SJSA1 (cell line): ENCODE results near the gene KCNE4. TPM values are rescaled to one million over a fixed set of nuclear protein-coding genes. Genes with fewer than 3 reads are reported as not detected.
"Not testable (repeated sequence)": the region's sequence is repeated elsewhere in the genome, so short reads cannot be mapped to it uniquely, and the experiment has no call there.

ENCODE experiments used
- DNase-seq, 2 experiments: peaks; one replicate each; pipeline ENCODE4 v3.0.0-alpha.2; 2015 to 2020; ENCODE audit warnings: low spot score in 2 of 2, low read depth in 1 of 2
- H3K27ac ChIP-seq: fragments of 250-450 bp; sonication (Bioruptor Pico); 2 replicates; pipeline ENCODE4 v1.5.1; 2020; ENCODE audit warnings: mild to moderate bottlenecking, moderate library complexity
- H3K27me3 ChIP-seq: fragments of 250-450 bp; sonication (Bioruptor Pico); replicated peaks from 2 replicates; pipeline ENCODE4 v1.5.1; 2020; ENCODE audit warnings: mild to moderate bottlenecking, moderate library complexity
- H3K36me3 ChIP-seq: fragments of 250-450 bp; sonication (Bioruptor Pico); 2 replicates; pipeline ENCODE4 v1.5.1; 2020; ENCODE audit warnings: mild to moderate bottlenecking
- H3K4me1 ChIP-seq: fragments of 250-450 bp; sonication (Bioruptor Pico); replicated peaks from 2 replicates; pipeline ENCODE4 v1.6.1; 2021; ENCODE audit warnings: mild to moderate bottlenecking
- H3K4me3 ChIP-seq: fragments of 250-450 bp; sonication (Bioruptor Pico); 2 replicates; pipeline ENCODE4 v1.5.1; 2020; ENCODE audit warnings: mild to moderate bottlenecking
- H3K9me3 ChIP-seq: fragments of 250-450 bp; sonication (Bioruptor Pico); replicated peaks from 2 replicates; pipeline ENCODE4 v1.5.1; 2020; ENCODE audit warnings: mild to moderate bottlenecking
- total RNA-seq: library from RNA; depleted of rRNA; stranded (reverse); fragments of >200 nt; shearing (Covaris generic); gene quantifications from 2 replicates; pipeline ENCODE4 v1.2.3, GENCODE V29; 2014

The KCNE4 gene
- total RNA-seq, 1 experiment from 2014 or later: 4.3 TPM

- H3K36me3 ChIP-seq: no peaks in the 10 kb centered on the region
- no peaks in the 10 kb centered on the region for H3K9me3 ChIP-seq
- peak; percentile 43 to 48 for DNase-seq
- no peaks in the 10 kb centered on the region for H3K27me3 ChIP-seq
- no peak overlapping the region for H3K4me3 ChIP-seq
- peaks cover 19% of the 10 kb centered on the region for H3K4me1 ChIP-seq
- H3K27ac ChIP-seq: peak overlapping the region; percentile 38; the same call in 1 of the 2 replicates
These were observed 24.6 kb downstream of the KCNE4 start for GRCh38 chr2:223076573-223076972.

- no peak overlapping the region for H3K4me3 ChIP-seq
These were observed 26.5 kb downstream of the KCNE4 start for GRCh38 chr2:223078482-223078881.

DNA sequence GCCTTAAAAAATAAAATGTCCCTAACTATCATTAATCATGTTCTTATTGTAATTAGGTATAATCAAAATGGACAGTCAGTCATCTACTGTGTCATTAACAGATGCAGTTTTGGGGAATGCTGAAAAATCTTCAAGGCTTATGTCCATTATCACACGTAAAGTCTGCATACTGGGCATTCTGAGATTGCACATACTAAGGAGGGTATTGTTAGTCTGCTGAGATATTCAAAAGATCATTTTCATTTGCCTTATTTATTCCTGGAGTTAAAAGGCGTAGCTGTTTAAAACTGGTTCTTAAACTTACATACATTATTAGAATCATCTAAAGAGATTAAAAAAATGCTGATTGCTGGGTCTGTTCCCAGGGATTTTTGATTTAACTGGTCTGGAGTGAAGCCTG, 27.4 kb downstream of the KCNE4 start:
- no peak for DNase-seq
- Histone ChIP-seq H3K36me3 (no peaks in the 10 kb centered on the region), H3K27ac (no peak overlapping the region), H3K4me3 (no peak overlapping the region), H3K9me3 (no peaks in the 10 kb centered on the region), H3K27me3 (no peaks in the 10 kb centered on the region), H3K4me1 (peaks cover 19% of the 10 kb centered on the region)

More at GRCh38 chr2:223078482-223078881, 26.5 kb downstream of the KCNE4 start:
- Histone ChIP-seq H3K4me1 (peaks cover 19% of the 10 kb centered on the region), H3K36me3 (no peaks in the 10 kb centered on the region), H3K9me3 (no peaks in the 10 kb centered on the region), H3K27me3 (no peaks in the 10 kb centered on the region), H3K27ac (no peak overlapping the region)
- no peak for DNase-seq

DNA sequence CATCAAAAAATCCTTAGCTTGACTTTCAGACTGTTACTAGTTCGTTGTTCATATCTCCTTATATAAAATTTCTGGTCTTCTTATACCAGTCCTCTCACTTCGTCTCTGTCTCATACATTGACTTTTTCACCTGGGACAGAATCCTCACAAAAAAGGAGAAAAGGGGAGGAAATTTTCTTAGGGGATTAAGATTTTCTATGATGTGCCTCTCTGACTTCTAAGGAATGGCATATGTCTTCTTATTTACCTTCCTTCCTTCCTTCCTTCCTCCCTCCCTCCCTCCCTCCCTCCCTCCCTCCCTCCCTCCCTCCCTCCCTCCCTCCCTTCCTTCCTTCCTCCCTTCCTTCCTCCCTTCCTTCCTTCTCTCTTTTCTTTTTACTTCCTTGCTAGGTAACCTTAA, 27.9 kb downstream of the KCNE4 start:
- Histone ChIP-seq H3K27ac (no peak overlapping the region), H3K4me1 (peaks cover 19% of the 10 kb centered on the region), H3K27me3 (no peaks in the 10 kb centered on the region), H3K36me3 (no peaks in the 10 kb centered on the region), H3K9me3 (no peaks in the 10 kb centered on the region), H3K4me3 (no peak overlapping the region)
- no peak for DNase-seq

- H3K4me1 ChIP-seq: peaks cover 11% of the 10 kb centered on the region
- H3K4me3 ChIP-seq, H3K27ac ChIP-seq, DNase-seq, H3K36me3 ChIP-seq, H3K9me3 ChIP-seq, H3K27me3 ChIP-seq: not testable (repeated sequence)
These were observed 28.9 kb downstream of the KCNE4 start for GRCh38 chr2:223080790-223081360.

GRCh38 chr2:223081789-223082188, 29.8 kb downstream of the KCNE4 start:
- no peaks in the 10 kb centered on the region for H3K27me3 ChIP-seq
- no peak for DNase-seq
- H3K27ac ChIP-seq: no peak overlapping the region
- no peak overlapping the region for H3K4me3 ChIP-seq
- H3K36me3 ChIP-seq: no peaks in the 10 kb centered on the region
- H3K9me3 ChIP-seq: no peaks in the 10 kb centered on the region
- peaks cover 2% of the 10 kb centered on the region for H3K4me1 ChIP-seq

GRCh38 chr2:223082706-223083105, 30.7 kb downstream of the KCNE4 start:
- Histone ChIP-seq H3K4me3 (no peak overlapping the region), H3K9me3 (no peaks in the 10 kb centered on the region), H3K27ac (no peak overlapping the region), H3K27me3 (no peaks in the 10 kb centered on the region), H3K4me1 (no peaks in the 10 kb centered on the region), H3K36me3 (no peaks in the 10 kb centered on the region)
- DNase-seq: no peak

GRCh38 chr2:223083402-223084070, 31.5 kb downstream of the KCNE4 start:
- Histone ChIP-seq H3K9me3 (no peaks in the 10 kb centered on the region), H3K4me3 (no peak overlapping the region), H3K36me3 (no peaks in the 10 kb centered on the region), H3K27me3 (no peaks in the 10 kb centered on the region), H3K4me1 (no peaks in the 10 kb centered on the region), H3K27ac (no peak overlapping the region)
- DNase-seq: no peak

DNA sequence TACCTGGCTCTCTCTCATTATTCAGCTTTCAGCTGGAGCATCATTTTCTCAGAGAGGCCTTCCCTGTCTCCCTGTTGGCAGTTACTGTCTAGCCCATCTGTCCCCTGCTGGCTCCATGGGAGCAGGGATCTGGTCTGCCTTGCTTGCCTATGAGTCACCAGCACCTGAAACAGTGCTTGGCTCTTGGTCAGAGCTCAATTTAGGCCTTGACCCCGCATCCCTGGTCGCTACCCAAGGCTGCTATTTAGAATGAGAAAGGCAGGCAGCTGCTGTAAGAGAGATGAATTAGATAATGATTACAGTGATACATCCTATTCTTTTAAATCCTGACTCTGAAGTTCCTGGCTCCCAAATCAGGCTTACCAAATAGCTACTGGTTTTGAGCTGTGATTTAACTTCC, 32.9 kb downstream of the KCNE4 start:
- Histone ChIP-seq H3K27me3 (no peaks in the 10 kb centered on the region), H3K4me1 (no peaks in the 10 kb centered on the region), H3K9me3 (no peaks in the 10 kb centered on the region), H3K27ac (no peak overlapping the region), H3K36me3 (no peaks in the 10 kb centered on the region), H3K4me3 (no peak overlapping the region)
- no peak for DNase-seq

DNA sequence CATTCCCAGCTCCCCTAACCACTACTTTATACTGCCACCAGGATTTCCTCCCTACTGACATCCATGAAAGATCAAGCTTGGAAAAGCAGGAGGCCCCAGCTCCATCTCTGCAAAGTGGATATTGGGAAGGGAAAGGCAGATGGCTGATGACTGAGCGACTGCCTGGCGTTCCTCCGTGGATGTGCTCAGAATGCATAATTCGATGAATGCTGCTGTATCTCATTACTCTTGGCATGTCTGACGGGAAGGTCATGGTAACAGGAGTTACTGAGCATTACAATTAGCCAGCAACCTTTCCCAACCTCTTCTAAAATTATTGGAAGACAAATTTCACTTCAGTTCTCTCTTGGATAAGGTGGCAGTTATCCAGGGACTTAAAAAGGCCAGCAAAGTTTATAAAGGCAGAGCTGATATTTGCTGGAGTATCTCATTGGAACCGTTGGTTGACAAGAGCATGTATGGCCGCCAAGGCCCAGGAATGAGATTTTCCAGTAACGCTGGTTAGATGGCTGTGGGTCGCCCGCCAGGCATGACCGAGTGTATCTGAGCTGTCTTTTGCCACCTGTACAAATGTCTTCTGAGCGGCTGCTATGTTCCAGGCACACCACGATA, 34.5 kb downstream of the KCNE4 start:
- H3K36me3 ChIP-seq: no peaks in the 10 kb centered on the region
- DNase-seq: no peak
- H3K4me3 ChIP-seq: no peak overlapping the region
- no peaks in the 10 kb centered on the region for H3K9me3 ChIP-seq
- H3K4me1 ChIP-seq: no peaks in the 10 kb centered on the region
- no peak overlapping the region for H3K27ac ChIP-seq
- no peaks in the 10 kb centered on the region for H3K27me3 ChIP-seq

- Histone ChIP-seq H3K4me3 (no peak overlapping the region), H3K4me1 (no peaks in the 10 kb centered on the region), H3K9me3 (no peaks in the 10 kb centered on the region), H3K27me3 (no peaks in the 10 kb centered on the region), H3K27ac (no peak overlapping the region), H3K36me3 (no peaks in the 10 kb centered on the region)
- no peak for DNase-seq
These were observed 35.5 kb downstream of the KCNE4 start for GRCh38 chr2:223087466-223087865.

DNA sequence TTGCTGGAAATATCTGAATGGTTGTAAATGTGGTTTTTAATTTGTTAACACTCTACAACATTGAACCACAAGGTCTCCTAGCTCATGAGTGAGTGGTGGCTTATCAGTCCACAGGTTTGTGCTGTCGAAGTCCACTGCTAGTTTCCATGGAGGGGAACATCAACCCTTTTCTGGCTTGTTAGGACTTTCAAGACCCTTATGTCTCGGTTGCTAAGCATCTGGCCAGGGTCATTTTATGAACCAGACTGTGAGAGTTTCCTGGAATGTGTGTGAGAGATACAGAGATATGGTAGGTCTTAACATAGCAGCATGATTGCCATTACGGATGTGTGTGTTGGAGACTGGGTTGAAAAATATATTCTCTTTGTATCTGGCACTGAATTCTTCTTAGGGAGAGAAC, 36.9 kb downstream of the KCNE4 start:
- Histone ChIP-seq H3K4me1 (peaks cover 6% of the 10 kb centered on the region), H3K27me3 (no peaks in the 10 kb centered on the region), H3K27ac (no peak overlapping the region), H3K4me3 (no peak overlapping the region), H3K9me3 (no peaks in the 10 kb centered on the region), H3K36me3 (no peaks in the 10 kb centered on the region)
- no peak for DNase-seq

GRCh38 chr2:223090039-223090438, 38.0 kb downstream of the KCNE4 start:
- Histone ChIP-seq H3K27me3 (no peaks in the 10 kb centered on the region), H3K4me3 (no peak overlapping the region), H3K36me3 (no peaks in the 10 kb centered on the region), H3K27ac (no peak overlapping the region), H3K9me3 (no peaks in the 10 kb centered on the region), H3K4me1 (peaks cover 13% of the 10 kb centered on the region)
- no peak for DNase-seq

DNA sequence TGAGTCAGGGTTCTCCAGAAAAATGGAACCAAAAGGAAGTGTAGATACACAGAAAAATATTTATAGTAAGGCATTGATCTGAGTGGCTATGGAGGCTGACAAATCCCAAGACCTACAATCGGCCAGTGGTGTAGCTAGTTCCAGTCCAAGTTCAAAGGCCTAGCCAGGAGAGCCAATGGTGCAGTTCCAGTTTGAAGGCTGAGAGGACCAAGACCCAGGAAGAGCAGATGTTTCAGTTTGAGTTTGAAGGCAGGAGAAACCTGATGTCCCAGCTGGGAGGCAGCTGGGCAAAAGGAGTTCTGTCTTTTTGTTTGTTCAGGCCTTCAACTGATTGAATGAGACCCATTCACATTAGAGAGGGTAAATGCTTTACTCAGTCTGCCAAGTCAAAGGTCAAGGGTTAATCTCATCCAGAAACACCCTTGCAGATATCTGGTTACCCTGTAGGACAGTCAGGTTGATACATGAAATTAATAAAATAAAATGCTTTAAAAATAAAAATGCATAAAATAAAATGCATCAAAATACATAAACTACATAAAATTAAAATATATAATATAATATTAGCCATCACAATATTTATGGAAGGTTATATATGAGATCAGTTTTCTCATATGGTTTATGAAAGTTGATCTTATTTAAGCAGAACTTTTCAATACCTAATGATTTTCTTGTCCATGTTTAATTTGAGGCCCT, 38.7 kb downstream of the KCNE4 start:
- Histone ChIP-seq H3K4me1 (peaks cover 17% of the 10 kb centered on the region), H3K36me3 (no peaks in the 10 kb centered on the region), H3K4me3 (no peak overlapping the region), H3K9me3 (no peaks in the 10 kb centered on the region), H3K27me3 (no peaks in the 10 kb centered on the region), H3K27ac (no peak overlapping the region)
- DNase-seq: no peak
